Activated CD8-positive, alpha-beta T cell treated with anti-CD3 and anti-CD28 coated beads for 36 hours (primary cell): ENCODE results near the gene FGF3. TPM values are rescaled to one million over a fixed set of nuclear protein-coding genes. Genes with fewer than 3 reads are reported as not detected.

Experiments
- ATAC-seq: fragments of 200-7000 bp; cut with Tn5 transposase; one replicate; pipeline ENCODE4 v1.10.0; 2021; ENCODE audit warnings: mild to moderate bottlenecking, moderate library complexity
- CTCF ChIA-PET: fragments of 350-600 bp; sonication (Branson Sonifier 250); formaldehyde crosslinking; loops from one replicate; lab custom pipeline; 2021; ENCODE audit warnings: antibody characterized with exemption; lab: Charles Lee
- POLR2A ChIA-PET: fragments of 350-600 bp; sonication (Branson Sonifier 250); formaldehyde crosslinking; loops from one replicate; lab custom pipeline; 2021; ENCODE audit warnings: antibody characterized with exemption; lab: Charles Lee
- DNase-seq: peaks from one replicate; pipeline ENCODE4 v3.0.0-alpha.2; 2020
- H3K27ac Mint-ChIP-seq: one replicate; pipeline ENCODE4 v1.8.0; 2021; ENCODE audit warnings: mild to moderate bottlenecking, mixed read lengths
- H3K27me3 Mint-ChIP-seq: one replicate; pipeline ENCODE4 v1.8.0; 2021; ENCODE audit warnings: mixed read lengths
- H3K36me3 Mint-ChIP-seq: one replicate; pipeline ENCODE4 v1.8.0; 2021; ENCODE audit warnings: low read depth, mixed read lengths
- H3K4me1 Mint-ChIP-seq: one replicate; pipeline ENCODE4 v1.8.0; 2021; ENCODE audit warnings: low read depth, mixed read lengths
- H3K4me3 Mint-ChIP-seq: one replicate; pipeline ENCODE4 v1.8.0; 2021; ENCODE audit warnings: mild to moderate bottlenecking, moderate library complexity, mixed read lengths
- H3K9me3 Mint-ChIP-seq: one replicate; pipeline ENCODE4 v1.8.0; 2021; ENCODE audit warnings: mixed read lengths
- intact Hi-C: fragments of 100-400 bp; cut with micrococcal nuclease; formaldehyde crosslinking; loops from one replicate; pipeline ENCODE4 v1.10.0; 2022
- total RNA-seq, 2 experiments: library from RNA; stranded (reverse); gene quantifications; one replicate each; pipeline ENCODE4 v1.2.3, GENCODE V29; 2021
- TF ChIP-seq, protein P1 (sequence below): fragments of 200-600 bp; IDR thresholded peaks from one replicate; pipeline ENCODE4 v1.8.0; 2022; ENCODE audit warnings: antibody characterized with exemption, mild to moderate bottlenecking

FGF3 gene
- total RNA-seq, 2 experiments from 2014 or later, result not detected

DNA sequence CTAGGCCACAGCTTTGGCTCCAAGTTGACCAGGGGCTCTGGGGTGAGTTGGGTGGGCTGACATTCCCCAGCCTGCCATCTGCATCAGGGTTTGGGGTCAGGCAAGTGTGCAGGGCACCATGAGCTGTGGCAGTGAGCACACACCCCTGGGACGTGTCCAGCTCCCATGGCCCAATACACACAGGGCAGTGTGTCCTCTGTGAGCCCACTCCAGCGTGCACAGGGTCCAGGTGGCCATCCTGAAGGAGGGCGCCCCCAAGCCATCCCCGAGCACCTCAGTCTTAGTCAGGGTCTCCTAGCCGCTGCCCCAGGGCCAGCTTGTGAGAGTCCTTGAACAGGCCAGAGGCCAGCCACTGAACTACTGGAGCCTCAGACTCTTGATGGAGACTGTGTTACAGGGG lies 1.2 kb upstream of the FGF3 start:
- Mint-ChIP-seq H3K27ac (no peak overlapping the region), H3K9me3 (no peaks in the 10 kb centered on the region), H3K4me1 (no peaks in the 10 kb centered on the region), H3K36me3 (no peaks in the 10 kb centered on the region), H3K4me3 (no peak overlapping the region), H3K27me3 (peaks cover 20% of the 10 kb centered on the region)
- no peak for DNase-seq
- no peak for ATAC-seq
- ChIA-PET CTCF (no interaction called here), POLR2A (no interaction called here)
- TF ChIP-seq, protein P1, sequence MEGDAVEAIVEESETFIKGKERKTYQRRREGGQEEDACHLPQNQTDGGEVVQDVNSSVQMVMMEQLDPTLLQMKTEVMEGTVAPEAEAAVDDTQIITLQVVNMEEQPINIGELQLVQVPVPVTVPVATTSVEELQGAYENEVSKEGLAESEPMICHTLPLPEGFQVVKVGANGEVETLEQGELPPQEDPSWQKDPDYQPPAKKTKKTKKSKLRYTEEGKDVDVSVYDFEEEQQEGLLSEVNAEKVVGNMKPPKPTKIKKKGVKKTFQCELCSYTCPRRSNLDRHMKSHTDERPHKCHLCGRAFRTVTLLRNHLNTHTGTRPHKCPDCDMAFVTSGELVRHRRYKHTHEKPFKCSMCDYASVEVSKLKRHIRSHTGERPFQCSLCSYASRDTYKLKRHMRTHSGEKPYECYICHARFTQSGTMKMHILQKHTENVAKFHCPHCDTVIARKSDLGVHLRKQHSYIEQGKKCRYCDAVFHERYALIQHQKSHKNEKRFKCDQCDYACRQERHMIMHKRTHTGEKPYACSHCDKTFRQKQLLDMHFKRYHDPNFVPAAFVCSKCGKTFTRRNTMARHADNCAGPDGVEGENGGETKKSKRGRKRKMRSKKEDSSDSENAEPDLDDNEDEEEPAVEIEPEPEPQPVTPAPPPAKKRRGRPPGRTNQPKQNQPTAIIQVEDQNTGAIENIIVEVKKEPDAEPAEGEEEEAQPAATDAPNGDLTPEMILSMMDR, result no peak
- intact Hi-C loops, result no loop called here

DNA sequence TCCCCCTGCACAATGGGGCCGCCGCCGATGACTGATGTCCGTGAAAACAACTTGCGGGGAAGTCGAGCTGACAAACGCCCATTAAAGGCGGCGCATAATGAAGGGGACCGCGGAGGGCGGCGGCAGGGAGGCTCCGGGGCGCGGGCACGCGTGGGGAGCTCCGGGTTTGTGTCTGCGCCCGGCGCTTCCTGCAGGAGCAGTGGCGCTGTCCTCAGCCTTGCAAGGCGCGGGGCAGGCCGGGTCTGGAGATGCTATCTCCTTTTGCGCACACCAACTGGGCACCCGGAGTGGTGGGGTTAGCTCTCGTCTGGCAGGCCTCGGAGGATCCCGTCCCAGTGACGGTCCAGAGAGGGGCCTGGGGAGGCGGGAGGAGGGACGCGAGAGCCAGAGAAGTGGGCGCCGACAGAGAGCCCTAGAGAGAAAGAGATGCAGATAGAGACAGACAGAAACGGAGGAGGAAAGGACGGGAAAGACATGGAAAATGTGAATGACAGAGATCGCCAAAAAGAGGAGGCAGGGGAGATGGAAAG lies 390 bp upstream of the FGF3 start:
- TF ChIP-seq, protein P1, result no peak
- Mint-ChIP-seq H3K4me1 (no peaks in the 10 kb centered on the region), H3K36me3 (no peaks in the 10 kb centered on the region), H3K27me3 (peaks cover 20% of the 10 kb centered on the region), H3K9me3 (no peaks in the 10 kb centered on the region), H3K27ac (no peak overlapping the region), H3K4me3 (no peak overlapping the region)
- ChIA-PET POLR2A (no interaction called here), CTCF (no interaction called here)
- intact Hi-C loops, result loop anchor here (10.0 kb wide), 1 partner anchor 115 kb away; the partner anchor contains the start of gene FGF19
- no peak for DNase-seq
- no peak for ATAC-seq

DNA sequence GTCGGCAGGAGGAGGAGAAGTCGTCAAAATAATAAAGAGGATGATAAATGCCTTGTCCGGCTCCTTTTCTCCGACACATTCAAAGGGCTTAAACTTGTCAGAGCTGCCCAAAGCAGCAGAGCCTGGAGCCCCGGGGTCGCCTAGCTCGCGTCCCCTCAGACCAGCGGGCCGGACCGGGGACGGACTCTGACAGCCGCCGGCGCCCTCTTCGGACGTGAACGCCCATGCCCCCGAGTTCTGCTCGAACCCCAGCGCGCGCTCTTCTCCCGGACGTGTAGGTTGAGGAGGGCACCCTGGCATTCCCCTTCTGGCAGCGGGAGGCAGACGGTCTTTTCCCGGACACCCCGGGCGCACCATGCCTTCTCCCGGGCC lies 999 bp downstream of the FGF3 start:
- H3K9me3 Mint-ChIP-seq, result no peaks in the 10 kb centered on the region
- no peaks in the 10 kb centered on the region for H3K36me3 Mint-ChIP-seq
- TF ChIP-seq, protein P1, result no peak
- no peak overlapping the region for H3K27ac Mint-ChIP-seq
- ChIA-PET POLR2A (no interaction called here), CTCF (no interaction called here)
- no peak for DNase-seq
- no peaks in the 10 kb centered on the region for H3K4me1 Mint-ChIP-seq
- H3K27me3 Mint-ChIP-seq, result peaks cover 28% of the 10 kb centered on the region
- ATAC-seq, result no peak
- no peak overlapping the region for H3K4me3 Mint-ChIP-seq
- intact Hi-C loops, result loop anchor here (10.0 kb wide), 1 partner anchor 113 kb away; the partner anchor contains the start of gene FGF19

DNA sequence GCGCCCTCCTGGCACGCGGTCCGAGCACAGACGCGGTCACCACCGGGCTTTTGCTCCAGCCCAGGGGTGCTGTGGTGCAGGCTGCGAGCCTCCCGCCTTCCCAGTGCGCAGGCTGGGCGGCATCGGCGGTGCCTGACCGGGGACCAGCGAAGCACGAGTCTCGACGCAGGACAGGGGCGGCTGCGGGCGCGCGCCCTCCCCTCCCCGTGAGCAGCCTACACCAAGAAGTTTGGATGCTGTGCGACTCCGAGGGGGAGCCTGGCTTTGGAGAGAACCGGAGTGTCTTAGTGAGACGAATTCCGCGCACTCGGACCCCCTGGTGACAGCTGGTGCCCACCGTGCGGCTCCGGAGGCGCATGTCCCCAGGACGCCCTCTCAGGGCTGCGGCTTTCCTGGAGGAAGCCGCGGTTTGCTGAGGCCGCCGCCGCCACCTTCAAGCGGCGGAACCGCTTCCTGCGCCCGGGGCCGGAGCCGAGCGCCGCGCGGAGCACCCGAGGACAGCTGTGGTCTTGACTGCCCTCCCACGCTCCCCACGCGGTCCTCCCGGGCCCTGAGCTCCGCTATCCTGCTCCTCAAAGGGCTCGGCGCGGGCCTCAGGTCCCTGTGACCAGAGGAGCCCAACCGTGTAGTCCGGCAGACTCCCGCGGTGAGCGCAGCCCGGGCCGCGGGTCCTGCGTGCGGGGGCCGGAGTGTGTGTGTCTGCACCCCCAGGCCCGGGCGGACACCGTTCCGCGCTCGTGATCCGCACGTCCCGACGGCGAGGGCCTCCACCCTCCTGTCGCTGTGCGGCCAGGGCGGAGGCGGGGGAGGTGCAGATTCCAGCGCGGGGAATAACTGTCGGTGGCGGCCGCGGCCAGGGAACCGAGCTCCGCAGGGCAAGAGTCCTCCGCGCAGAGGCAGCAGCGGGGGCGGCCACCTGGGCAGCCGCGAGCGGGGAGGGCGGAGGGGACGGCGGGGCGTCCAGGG lies 1.7 kb downstream of the FGF3 start:
- no peak for ATAC-seq
- ChIA-PET CTCF (no interaction called here), POLR2A (no interaction called here)
- Mint-ChIP-seq H3K27ac (no peak overlapping the region), H3K4me1 (no peaks in the 10 kb centered on the region), H3K4me3 (no peak overlapping the region), H3K27me3 (peaks cover 30% of the 10 kb centered on the region), H3K9me3 (no peaks in the 10 kb centered on the region), H3K36me3 (no peaks in the 10 kb centered on the region)
- intact Hi-C loops, result loop anchor here (10.0 kb wide), 1 partner anchor 113 kb away; the partner anchor contains the start of gene FGF19
- DNase-seq, result no peak
- TF ChIP-seq, protein P1, result no peak

DNA sequence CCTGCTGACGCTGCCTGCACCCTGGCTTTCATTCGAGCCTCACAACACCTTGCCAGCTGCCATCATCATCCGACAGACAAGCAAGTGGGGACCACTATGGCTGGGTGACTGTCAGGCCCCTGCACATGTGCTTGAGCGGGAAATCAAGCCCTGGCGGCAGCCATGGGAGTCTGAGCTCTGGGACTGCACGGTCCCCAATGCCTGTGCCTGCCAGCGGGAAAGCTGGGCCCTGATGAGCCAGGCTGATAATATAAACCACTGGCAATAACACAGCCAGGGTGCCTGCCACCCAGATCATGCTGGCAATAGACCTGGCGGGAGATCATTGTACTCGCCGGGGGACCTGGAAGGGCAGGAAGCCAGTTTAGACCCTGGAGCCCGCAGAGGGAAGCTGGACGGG lies 2.5 kb downstream of the FGF3 start:
- TF ChIP-seq, protein P1, result no peak
- intact Hi-C loops, result loop anchor here (10.0 kb wide), 1 partner anchor 112 kb away; the partner anchor contains the start of gene FGF19
- no peak for ATAC-seq
- no peak for DNase-seq
- Mint-ChIP-seq H3K27ac (no peak overlapping the region), H3K4me1 (no peaks in the 10 kb centered on the region), H3K27me3 (peaks cover 30% of the 10 kb centered on the region), H3K9me3 (no peaks in the 10 kb centered on the region), H3K36me3 (no peaks in the 10 kb centered on the region), H3K4me3 (no peak overlapping the region)
- ChIA-PET POLR2A (interaction anchor here (0.6 kb wide), 1 partner anchor 12 kb away, joined by 3 read pairs; no protein-coding TSS in a partner anchor), CTCF (no interaction called here)
